HL-60 (cell line): ENCODE measurements around the gene EXTL1.

ENCODE experiments used
- DNase-seq, 2 experiments: peaks; one replicate each; pipeline ENCODE4 v3.0.0-alpha.2; 2010 to 2020; ENCODE audit warnings: low read depth in 1 of 2, low spot score in 1 of 2
- H3K27ac ChIP-seq: fragments of 250-450 bp; sonication (Bioruptor Pico); replicated peaks from 2 replicates; pipeline ENCODE4 v1.5.1; 2020; ENCODE audit warnings: mild to moderate bottlenecking, moderate library complexity
- H3K27me3 ChIP-seq: fragments of 250-450 bp; sonication (Bioruptor Pico); 2 replicates; pipeline ENCODE4 v1.5.1; 2021; ENCODE audit warnings: mild to moderate bottlenecking, moderate library complexity; ENCODE audit not compliant: insufficient read depth, poor library complexity, severe bottlenecking
- H3K4me3 ChIP-seq: replicated peaks from 2 replicates; pipeline ENCODE4 v1.5.1; 2011; ENCODE audit warnings: mild to moderate bottlenecking, control low read depth, low read length; ENCODE audit not compliant: insufficient read depth
- CTCF ChIP-seq: IDR thresholded peaks from one replicate; pipeline ENCODE4 v1.5.1; 2011; ENCODE audit warnings: low read length, control low read depth, inconsistent platforms; ENCODE audit not compliant: insufficient read depth
- GABPA ChIP-seq: IDR thresholded peaks from 2 replicates; pipeline ENCODE4 v1.6.1; 2012; ENCODE audit warnings: low read depth
- POLR2AphosphoS5 ChIP-seq: IDR thresholded peaks from 2 replicates; pipeline ENCODE4 v1.6.1; 2012; ENCODE audit warnings: low read depth
- REST ChIP-seq: IDR thresholded peaks from 2 replicates; pipeline ENCODE4 v1.6.1; 2012; ENCODE audit warnings: low read depth; ENCODE audit not compliant: insufficient replicate concordance
- SPI1 ChIP-seq: IDR thresholded peaks from 2 replicates; pipeline ENCODE4 v1.6.1; 2012; ENCODE audit warnings: low read depth, mild to moderate bottlenecking, borderline replicate concordance

The EXTL1 gene

GRCh38 chr1:26005434-26006105 lies 16.0 kb upstream of the EXTL1 start:
- Histone ChIP-seq H3K27ac (no peak overlapping the region), H3K4me3 (no peak overlapping the region), H3K27me3 (no peaks in the 10 kb centered on the region)
- DNase-seq, result no peak
- TF ChIP-seq POLR2AphosphoS5, result no peak
- TF ChIP-seq SPI1, result no peak
- no peak for TF ChIP-seq REST
- TF ChIP-seq CTCF, result no peak
- TF ChIP-seq GABPA, result no peak

- Histone ChIP-seq H3K27me3 (no peaks in the 10 kb centered on the region), H3K4me3 (no peak overlapping the region), H3K27ac (no peak overlapping the region)
- no peak for DNase-seq
- TF ChIP-seq REST (no peak), GABPA (no peak), CTCF (no peak), POLR2AphosphoS5 (no peak), SPI1 (no peak)
Measured at GRCh38 chr1:26006710-26007109, 14.9 kb upstream of the EXTL1 start.

GRCh38 chr1:26009796-26010447 lies 11.7 kb upstream of the EXTL1 start:
- H3K4me3 ChIP-seq, result no peak overlapping the region
- no peak for DNase-seq
- H3K27ac ChIP-seq, result no peak overlapping the region
- TF ChIP-seq CTCF (no peak), GABPA (no peak), REST (no peak)
- H3K27me3 ChIP-seq, result no peaks in the 10 kb centered on the region
